Type B pancreatic cell (in vitro differentiated cells): ENCODE data around the gene EMCN. TPM values are rescaled to one million over a fixed set of nuclear protein-coding genes. Genes with fewer than 3 reads are reported as not detected.
"Not testable (repeated sequence)": the region's sequence is repeated elsewhere in the genome, so short reads cannot be mapped to it uniquely, and the experiment has no call there.

Experiments used
- DNase-seq: peaks from one replicate; pipeline ENCODE4 v3.0.0; 2021; ENCODE audit warnings: mixed read lengths; ENCODE audit not compliant: unreplicated experiment; ENCODE audit errors: extremely low spot score
- H3K27ac Mint-ChIP-seq: 2 replicates; pipeline ENCODE4 v1.8.0; 2021; ENCODE audit warnings: mild to moderate bottlenecking, mixed read lengths
- H3K27me3 Mint-ChIP-seq: 2 replicates; pipeline ENCODE4 v1.8.0; 2021; ENCODE audit warnings: mixed read lengths
- H3K36me3 Mint-ChIP-seq: 2 replicates; pipeline ENCODE4 v1.8.0; 2021; ENCODE audit warnings: mixed read lengths
- H3K4me1 Mint-ChIP-seq: one replicate; pipeline ENCODE4 v1.8.0; 2021; ENCODE audit warnings: mixed read lengths; ENCODE audit not compliant: unreplicated experiment
- H3K4me3 Mint-ChIP-seq: 2 replicates; pipeline ENCODE4 v1.8.0; 2021; ENCODE audit warnings: mild to moderate bottlenecking, mixed read lengths
- H3K9me3 Mint-ChIP-seq: 2 replicates; pipeline ENCODE4 v1.8.0; 2021; ENCODE audit warnings: mixed read lengths
- total RNA-seq: library from RNA; stranded (reverse); gene quantifications from 2 replicates; pipeline ENCODE4 v1.2.1, GENCODE V29; 2021; ENCODE audit warnings: low replicate concordance
- TF ChIP-seq, protein P1 (sequence below): fragments of 200-600 bp; sonication (generic); conservative IDR thresholded peaks from 2 replicates; pipeline ENCODE4 v1.5.0; 2021; ENCODE audit warnings: antibody characterized with exemption, mild to moderate bottlenecking

The EMCN gene
- total RNA-seq, 1 donor from 2014 or later: 0.51 TPM

DNA sequence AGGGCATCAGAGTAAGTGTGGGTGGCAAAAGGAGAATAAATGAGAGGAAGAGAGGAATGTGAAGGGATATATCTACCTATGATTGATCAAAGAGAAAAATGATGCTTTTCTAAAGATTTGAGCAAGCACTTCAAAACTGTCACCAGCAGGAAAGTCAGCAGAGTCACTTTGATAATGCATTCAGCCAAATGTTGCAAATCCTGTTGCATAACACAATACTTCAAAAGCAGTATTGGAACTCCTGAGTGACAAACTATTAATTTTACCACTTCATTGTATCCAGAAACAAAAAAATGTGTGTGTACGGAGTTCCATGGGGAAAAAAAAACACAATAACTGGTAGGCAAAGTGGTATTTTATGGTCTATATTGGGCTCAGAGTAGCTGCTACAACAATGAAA, 160.3 kb downstream of the EMCN start:
- TF ChIP-seq, protein P1, sequence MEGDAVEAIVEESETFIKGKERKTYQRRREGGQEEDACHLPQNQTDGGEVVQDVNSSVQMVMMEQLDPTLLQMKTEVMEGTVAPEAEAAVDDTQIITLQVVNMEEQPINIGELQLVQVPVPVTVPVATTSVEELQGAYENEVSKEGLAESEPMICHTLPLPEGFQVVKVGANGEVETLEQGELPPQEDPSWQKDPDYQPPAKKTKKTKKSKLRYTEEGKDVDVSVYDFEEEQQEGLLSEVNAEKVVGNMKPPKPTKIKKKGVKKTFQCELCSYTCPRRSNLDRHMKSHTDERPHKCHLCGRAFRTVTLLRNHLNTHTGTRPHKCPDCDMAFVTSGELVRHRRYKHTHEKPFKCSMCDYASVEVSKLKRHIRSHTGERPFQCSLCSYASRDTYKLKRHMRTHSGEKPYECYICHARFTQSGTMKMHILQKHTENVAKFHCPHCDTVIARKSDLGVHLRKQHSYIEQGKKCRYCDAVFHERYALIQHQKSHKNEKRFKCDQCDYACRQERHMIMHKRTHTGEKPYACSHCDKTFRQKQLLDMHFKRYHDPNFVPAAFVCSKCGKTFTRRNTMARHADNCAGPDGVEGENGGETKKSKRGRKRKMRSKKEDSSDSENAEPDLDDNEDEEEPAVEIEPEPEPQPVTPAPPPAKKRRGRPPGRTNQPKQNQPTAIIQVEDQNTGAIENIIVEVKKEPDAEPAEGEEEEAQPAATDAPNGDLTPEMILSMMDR: no peak
- no peaks in the 10 kb centered on the region for H3K36me3 Mint-ChIP-seq
- no peaks in the 10 kb centered on the region for H3K27me3 Mint-ChIP-seq
- peaks cover 5% of the 10 kb centered on the region for H3K9me3 Mint-ChIP-seq
- no peaks in the 10 kb centered on the region for H3K4me1 Mint-ChIP-seq
- no peak for DNase-seq
- H3K27ac Mint-ChIP-seq: no peak overlapping the region
- no peak overlapping the region for H3K4me3 Mint-ChIP-seq

DNA sequence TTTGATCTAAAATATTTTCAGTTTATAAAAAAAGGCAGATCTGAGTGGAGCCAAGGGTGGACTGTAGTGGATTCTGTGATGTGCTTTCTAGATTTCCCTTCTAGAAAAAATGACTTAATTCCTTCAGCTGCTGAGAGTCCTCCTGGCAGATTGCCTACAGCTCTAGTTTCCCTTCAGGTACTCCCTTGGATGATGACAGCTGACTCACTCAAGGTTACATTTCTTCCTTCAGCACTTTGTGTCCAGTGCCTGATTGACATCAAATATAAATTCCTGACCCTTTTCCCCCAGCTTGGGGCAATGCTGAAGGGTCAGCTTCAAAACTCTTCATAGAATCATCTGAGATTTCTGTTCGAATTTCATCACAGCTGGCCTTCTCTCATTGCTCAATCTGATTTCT, 161.7 kb downstream of the EMCN start:
- Mint-ChIP-seq H3K27ac (no peak overlapping the region), H3K4me3 (no peak overlapping the region), H3K4me1 (no peaks in the 10 kb centered on the region), H3K9me3 (peaks cover 5% of the 10 kb centered on the region), H3K36me3 (no peaks in the 10 kb centered on the region), H3K27me3 (no peaks in the 10 kb centered on the region)
- DNase-seq: no peak
- TF ChIP-seq, protein P1: no peak

GRCh38 chr4:100352352-100352751, 165.5 kb downstream of the EMCN start:
- H3K27ac Mint-ChIP-seq, H3K9me3 Mint-ChIP-seq, H3K27me3 Mint-ChIP-seq, H3K4me3 Mint-ChIP-seq, H3K4me1 Mint-ChIP-seq, DNase-seq, H3K36me3 Mint-ChIP-seq: not testable (repeated sequence)

GRCh38 chr4:100348473-100348872, 169.3 kb downstream of the EMCN start:
- H3K4me3 Mint-ChIP-seq: no peak overlapping the region
- no peak for DNase-seq
- no peaks in the 10 kb centered on the region for H3K4me1 Mint-ChIP-seq
- H3K27ac Mint-ChIP-seq: no peak overlapping the region
- no peaks in the 10 kb centered on the region for H3K9me3 Mint-ChIP-seq
- no peaks in the 10 kb centered on the region for H3K27me3 Mint-ChIP-seq
- H3K36me3 Mint-ChIP-seq: no peaks in the 10 kb centered on the region
- TF ChIP-seq, protein P1: no peak

GRCh38 chr4:100347241-100347640, 170.6 kb downstream of the EMCN start:
- H3K27me3 Mint-ChIP-seq: no peaks in the 10 kb centered on the region
- H3K9me3 Mint-ChIP-seq: no peaks in the 10 kb centered on the region

DNA sequence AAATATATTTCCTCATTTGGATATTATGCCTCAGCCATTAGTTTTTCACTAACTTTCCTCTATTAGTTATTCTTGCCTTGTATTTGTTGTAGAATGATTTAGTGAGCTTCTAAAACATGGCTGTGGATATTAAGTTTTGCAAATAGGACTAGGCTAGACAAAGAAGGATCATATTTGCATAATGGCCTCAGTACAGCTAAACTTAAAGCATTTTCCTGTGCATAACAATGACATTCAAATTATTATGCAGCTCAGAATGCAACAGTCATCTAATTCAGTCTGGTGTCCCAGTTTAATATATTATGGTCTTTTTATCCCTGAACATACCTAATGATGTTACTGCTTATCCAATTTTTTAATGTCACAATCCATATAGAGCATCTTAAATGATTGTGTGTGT, 172.2 kb downstream of the EMCN start:
- TF ChIP-seq, protein P1: no peak
- Mint-ChIP-seq H3K27ac (no peak overlapping the region), H3K4me1 (no peaks in the 10 kb centered on the region), H3K36me3 (no peaks in the 10 kb centered on the region), H3K9me3 (no peaks in the 10 kb centered on the region), H3K4me3 (no peak overlapping the region), H3K27me3 (no peaks in the 10 kb centered on the region)
- DNase-seq: no peak

More at GRCh38 chr4:100347241-100347640, 170.6 kb downstream of the EMCN start:
- H3K27ac Mint-ChIP-seq: no peak overlapping the region
- H3K4me1 Mint-ChIP-seq: no peaks in the 10 kb centered on the region
- H3K4me3 Mint-ChIP-seq: no peak overlapping the region
- TF ChIP-seq, protein P1: no peak
- DNase-seq: no peak
- H3K36me3 Mint-ChIP-seq: no peaks in the 10 kb centered on the region
